HG02885 (cell line): Measurements from ENCODE around the gene OR2AG1.
"Not testable (repeated sequence)": the region's sequence is repeated elsewhere in the genome, so short reads cannot be mapped to it uniquely, and the experiment has no call there.

Experiments
- ATAC-seq: cut with Tn5 transposase; IDR thresholded peaks from one replicate; pipeline ENCODE4 v1.9.1; 2021; ENCODE audit warnings: mild to moderate bottlenecking; ENCODE audit not compliant: unreplicated experiment, poor library complexity

The OR2AG1 gene

DNA sequence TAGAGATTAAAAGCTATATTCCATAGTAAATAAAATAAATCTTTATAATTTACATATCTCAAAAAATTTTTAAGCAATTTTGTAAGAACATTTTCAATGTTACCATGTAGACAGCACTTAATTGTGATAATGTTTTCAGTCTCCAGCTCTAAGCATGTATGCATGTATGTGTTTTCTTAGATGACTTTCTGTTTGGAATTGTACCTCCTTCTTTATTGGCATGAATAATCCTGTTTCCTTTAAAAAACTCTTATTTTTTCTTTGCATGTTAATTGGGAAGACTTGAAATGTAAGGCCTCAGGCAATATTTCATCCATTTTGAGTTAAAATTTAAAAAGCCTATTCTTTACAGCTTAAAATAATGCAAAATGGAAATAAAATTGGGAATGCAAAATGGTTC lies 2.0 kb upstream of the OR2AG1 start:
- ATAC-seq = no peak

- no peak for ATAC-seq
These were observed 7.7 kb downstream of the OR2AG1 start for GRCh38 chr11:6790546-6790945.

- ATAC-seq = no peak
These were observed 11.8 kb downstream of the OR2AG1 start for GRCh38 chr11:6794639-6795038.

GRCh38 chr11:6799402-6799801 lies 16.6 kb downstream of the OR2AG1 start, which contains the start of gene OR6A2:
TSS of gene OR6A2 (minus strand) at chr11:6799689. CDS start at chr11:6795708, 3,981 bp downstream.
- no peak for ATAC-seq

GRCh38 chr11:6801075-6801474 lies 18.3 kb downstream of the OR2AG1 start:
- not testable (repeated sequence) for ATAC-seq

DNA sequence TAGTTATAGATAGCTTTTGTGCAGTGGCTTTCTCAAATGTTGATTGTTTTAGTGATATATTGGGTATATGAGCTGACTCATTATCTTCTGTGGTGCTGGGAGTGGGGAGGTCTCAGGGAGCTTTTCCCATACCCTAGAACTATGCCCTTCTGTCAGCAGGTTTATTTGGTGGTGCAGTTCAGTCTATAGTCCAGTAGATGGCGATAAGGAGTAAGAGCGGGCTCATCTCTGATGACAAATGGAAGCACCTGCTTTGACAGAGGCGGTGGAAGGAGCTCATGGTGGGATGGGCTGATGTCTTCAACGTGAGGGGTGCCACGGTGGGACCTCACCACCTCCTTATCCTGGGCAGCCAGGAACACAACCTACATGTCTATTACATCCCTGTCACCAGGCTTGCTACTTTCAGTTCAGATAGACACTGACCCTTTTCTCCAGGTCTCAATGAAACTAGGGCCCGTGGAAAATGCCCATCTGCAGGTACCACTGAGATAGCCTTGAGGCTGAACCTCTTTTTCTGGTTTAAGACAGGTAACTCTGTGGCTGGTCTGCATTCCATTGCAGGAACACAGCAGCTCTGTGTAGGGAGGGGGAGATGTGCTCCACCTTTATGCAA lies 29.7 kb downstream of the OR2AG1 start:
- peak; percentile 91 for ATAC-seq

DNA sequence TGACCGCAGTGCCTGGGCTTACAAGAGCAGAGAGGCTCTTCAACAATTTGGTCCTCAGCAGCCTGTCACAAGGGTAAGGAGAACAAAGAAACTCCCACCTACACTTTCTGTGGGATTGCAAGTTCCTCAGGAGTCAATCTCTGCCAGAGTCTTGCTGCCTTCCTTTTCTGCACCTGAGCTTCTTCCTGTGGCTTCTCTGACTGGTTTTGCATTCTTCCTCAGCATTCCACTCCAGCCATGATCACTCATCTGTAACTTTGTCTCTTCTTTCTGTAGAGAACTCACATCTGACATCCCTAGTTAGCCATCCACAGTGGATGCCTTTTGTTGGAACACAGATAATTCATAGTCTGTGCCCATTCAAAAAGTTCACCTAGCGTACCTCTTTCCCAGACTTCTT lies 30.8 kb downstream of the OR2AG1 start:
- ATAC-seq = no peak

GRCh38 chr11:6817694-6818093 lies 34.9 kb downstream of the OR2AG1 start:
- ATAC-seq = no peak

DNA sequence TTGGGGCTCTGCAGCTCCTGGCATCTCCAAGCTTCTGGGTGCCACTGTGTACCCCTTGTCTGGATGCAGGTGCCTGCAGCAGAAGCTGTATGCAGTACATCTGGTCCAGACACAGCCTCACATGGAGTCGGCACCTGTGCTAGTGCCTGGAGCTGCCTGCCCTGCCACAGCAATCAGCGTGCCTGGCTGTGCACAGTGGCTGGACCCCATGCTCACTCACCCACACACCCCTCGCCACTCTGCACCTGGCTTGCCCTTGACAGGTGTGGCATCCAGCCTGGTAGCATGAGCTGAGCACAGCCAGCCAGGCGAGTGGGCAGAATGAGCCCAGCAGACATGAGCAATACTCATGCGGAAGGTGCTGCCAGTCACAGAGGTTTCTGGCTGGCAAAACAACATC lies 36.1 kb downstream of the OR2AG1 start:
- ATAC-seq = no peak

DNA sequence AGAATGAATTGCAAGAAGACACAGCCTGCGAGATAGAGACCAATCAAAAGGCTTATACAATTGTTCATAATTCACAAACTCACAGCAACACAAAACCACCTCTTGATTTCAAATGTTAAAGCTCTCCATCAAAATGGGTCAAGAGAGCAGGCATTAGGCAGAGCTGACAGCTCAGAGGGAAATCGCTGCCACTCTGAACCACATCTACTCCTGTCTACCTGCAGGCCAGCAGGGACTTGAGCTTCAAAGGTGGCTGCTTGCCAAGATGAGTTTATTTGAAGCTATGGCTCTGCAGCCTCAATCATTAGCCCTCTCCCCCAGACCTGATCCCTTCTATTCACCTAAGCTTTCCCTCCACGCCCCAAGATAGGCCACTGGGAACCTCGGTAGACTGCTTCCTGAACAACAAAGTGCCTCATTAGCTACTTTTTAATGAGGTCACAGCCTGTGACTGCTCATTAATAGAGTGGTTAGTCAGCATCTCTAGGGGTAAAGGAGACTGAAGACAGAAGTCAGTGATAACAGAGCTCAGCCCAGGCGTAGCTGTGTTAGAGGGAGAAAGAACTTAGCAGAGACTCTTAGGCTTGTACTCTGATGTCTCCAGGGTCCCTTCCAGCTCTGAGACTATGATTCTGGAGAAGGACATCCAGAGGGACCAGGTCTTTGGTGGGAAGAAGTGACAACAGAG lies 41.5 kb downstream of the OR2AG1 start:
- no peak for ATAC-seq

DNA sequence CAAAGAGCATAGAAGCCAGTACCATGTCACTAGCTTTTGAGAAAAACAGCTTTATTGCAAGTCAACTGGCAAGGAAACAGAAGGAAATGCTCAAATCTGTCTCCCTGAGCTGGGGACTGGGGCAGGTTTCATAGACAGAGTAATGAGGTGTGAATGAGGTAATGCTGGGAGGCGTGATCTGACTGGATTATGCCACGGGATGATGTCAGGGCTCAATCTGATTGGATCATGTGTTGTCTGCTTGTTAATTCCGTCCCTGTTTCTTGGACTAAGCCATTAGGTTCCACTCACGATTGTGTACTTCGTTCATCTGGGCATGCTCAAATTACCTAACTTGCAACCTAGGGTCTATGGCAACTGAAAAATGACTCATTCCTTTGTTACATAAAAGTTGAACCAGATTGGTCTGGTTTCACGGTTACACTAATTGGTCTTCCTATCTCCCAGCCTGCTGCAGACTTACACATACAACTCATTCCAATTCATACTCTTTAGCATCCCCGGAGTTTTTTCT lies 42.5 kb downstream of the OR2AG1 start:
- no peak for ATAC-seq

DNA sequence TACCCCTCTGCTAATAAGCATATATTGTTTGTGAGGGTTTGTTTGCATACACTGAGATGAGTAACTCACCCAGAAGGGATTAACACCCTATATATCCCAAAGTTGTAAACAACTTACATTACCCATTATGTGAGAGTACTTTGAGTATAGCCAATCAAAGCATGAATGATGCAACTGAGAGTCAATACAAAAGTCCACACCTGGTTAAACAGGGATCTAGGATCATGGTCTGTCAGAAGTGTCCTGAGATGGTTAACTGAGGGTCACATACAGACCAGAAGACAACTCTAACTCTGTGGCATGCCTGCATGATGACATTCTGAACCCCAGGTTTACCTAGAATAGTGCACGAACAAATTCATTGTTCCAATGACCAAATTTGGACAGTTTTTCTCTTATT lies 45.3 kb downstream of the OR2AG1 start:
- ATAC-seq = no peak

GRCh38 chr11:6833356-6833755 lies 50.5 kb downstream of the OR2AG1 start:
- ATAC-seq = no peak

GRCh38 chr11:6834021-6834420 lies 51.2 kb downstream of the OR2AG1 start:
- ATAC-seq = no peak
